ENCODE data around the gene ELP1.

Gene ELP1

DNA sequence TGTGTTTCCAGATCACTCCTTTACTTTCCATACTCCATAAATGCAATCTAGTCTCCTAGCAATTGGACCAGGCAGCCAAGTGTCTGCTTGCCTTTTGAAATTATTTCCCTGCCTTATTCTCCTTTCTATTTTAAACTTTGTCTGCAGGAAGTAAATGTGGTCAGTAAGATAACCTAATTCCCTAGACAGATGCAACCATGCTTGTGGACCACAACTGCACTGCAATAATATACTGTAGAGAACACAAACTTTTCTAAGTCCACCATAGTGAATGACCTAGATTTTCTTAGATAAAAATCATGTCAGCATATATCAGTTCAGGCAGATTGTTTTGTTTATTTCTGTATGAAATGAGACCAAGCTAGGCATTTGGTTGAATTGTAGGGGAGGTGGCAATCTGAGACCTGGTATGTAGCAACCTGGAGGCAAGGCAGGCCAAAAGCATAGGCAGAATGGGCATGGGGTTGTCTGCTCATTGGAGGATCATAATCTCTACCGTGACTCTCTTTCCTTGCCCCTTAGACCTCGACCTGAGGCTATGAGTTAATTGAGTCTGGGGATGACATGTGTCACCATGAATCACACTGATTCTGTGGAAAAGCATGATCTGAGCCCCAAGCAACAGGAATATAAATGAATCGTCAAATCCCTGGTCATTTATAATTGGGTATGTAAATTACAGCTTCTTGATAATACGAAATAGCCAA lies 98.8 kb downstream of the ELP1 start:
- no peak for TF ChIP-seq CTCF (conservative IDR thresholded peaks at IDR 0.05; ENCODE audit: low read length)
- no peak for DNase-seq (ENCODE audit: low read depth)
- no peak overlapping the region for H3K4me3 ChIP-seq (ENCODE audit: low read length)

DNA sequence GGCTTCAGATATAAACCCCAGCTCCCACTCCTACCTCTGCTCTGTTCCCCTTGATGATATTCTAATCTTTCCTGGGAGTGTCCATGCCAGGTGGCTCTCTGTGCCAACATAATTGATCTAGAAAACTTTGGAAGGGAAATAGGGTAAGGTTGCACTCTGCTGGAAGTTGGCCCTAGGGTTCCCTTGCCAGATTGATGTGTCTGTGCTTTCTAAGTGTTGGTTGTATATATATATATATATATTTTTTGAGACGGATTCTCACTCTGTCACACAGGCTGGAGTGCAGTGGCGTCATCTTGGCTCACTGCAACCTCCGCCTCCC lies 101.8 kb downstream of the ELP1 start:
- no peak for DNase-seq (ENCODE audit: low read depth)
- no peak overlapping the region for H3K4me3 ChIP-seq (ENCODE audit: low read length)
- no peak for TF ChIP-seq CTCF (conservative IDR thresholded peaks at IDR 0.05; ENCODE audit: low read length)

GRCh38 chr9:108831496-108832178 lies 102.3 kb downstream of the ELP1 start:
- no peak for DNase-seq (ENCODE audit: low read depth)
- no peak for TF ChIP-seq CTCF (conservative IDR thresholded peaks at IDR 0.05; ENCODE audit: low read length)
- H3K4me3 ChIP-seq (ENCODE audit: low read length): no peak overlapping the region

- H3K4me3 ChIP-seq (ENCODE audit: low read length): no peak overlapping the region
- no peak for DNase-seq (ENCODE audit: low read depth)
- no peak for TF ChIP-seq CTCF (conservative IDR thresholded peaks at IDR 0.05; ENCODE audit: low read length)
Observed at GRCh38 chr9:108830272-108830671, 103.7 kb downstream of the ELP1 start.

DNA sequence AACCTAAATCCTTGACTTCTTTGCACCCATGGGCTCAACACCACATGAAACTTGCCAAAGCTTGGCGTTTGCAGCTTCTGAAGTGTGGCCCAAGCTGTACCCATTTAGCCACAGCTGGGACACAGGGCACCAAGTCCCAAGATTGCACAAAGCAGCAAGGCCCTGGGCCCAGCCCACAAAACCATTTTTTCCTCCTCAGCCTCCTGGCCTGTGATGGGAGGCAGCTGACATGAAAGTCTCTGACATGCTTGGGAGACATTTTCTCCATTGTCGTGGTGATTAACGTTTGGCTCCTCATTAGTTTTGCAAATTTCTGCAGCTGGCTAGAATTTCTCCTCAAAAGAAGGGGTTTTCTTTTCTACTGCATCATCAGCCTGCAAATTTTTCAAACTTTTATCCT lies 110.1 kb downstream of the ELP1 start:
- no peak for DNase-seq (ENCODE audit: low read depth)
- no peak for TF ChIP-seq CTCF (conservative IDR thresholded peaks at IDR 0.05; ENCODE audit: low read length)
- no peak overlapping the region for H3K4me3 ChIP-seq (ENCODE audit: low read length)

All from AG10803 (cell line).